A549 treated with RU486 at 1 μM for 4 hours (cell line): Measurements from ENCODE around the gene INMT. TPM values are rescaled to one million over a fixed set of nuclear protein-coding genes. Genes with fewer than 3 reads are reported as not detected.

ENCODE experiments used
- total RNA-seq: library from RNA; stranded (reverse); fragments of 200-300 nt; extraction: Qiagen RNA extraction; gene quantifications from 5 replicates; pipeline ENCODE4 v1.2.3, GENCODE V29; 2022; ENCODE audit warnings: low read depth

INMT gene
- total RNA-seq = not detected in 5 replicates

GRCh38 chr7:30751696-30752273 lies at the start of gene INMT:
TSS of gene INMT (plus strand) at chr7:30752135. CDS start at chr7:30752151, 16 bp downstream.

GRCh38 chr7:30771174-30771879 lies 19.4 kb downstream of the INMT start, which contains the start of gene MINDY4:
TSS of gene MINDY4 (plus strand) at chr7:30771417. CDS start at chr7:30771494, 77 bp downstream.

Other genes starting within 250 kb of the INMT start
- gene GGCT, start 247.3 kb upstream of the INMT start, total RNA-seq = 58.7 to 89.2 TPM (median 74.6 TPM) in 5 replicates
- gene GARS1, start 157.3 kb upstream of the INMT start, total RNA-seq = 137 to 186 TPM (median 164 TPM) in 5 replicates
- gene CRHR2, start 69.7 kb upstream of the INMT start, total RNA-seq = 0.05 TPM in 1 of 5 replicates, not detected in the others
- 2.8 to 3.3 TPM (median 3.0 TPM) in 5 replicates for gene MINDY4, start 19.3 kb downstream of the INMT start, total RNA-seq
- gene AQP1, start 159.7 kb downstream of the INMT start, total RNA-seq = 0.32 to 0.58 TPM (median 0.37 TPM) in 5 replicates
- gene GHRHR, start 211.8 kb downstream of the INMT start, total RNA-seq = 0.29 TPM in 1 of 5 replicates, not detected in the others